IMR-90 (cell line): Measurements from ENCODE around the gene ANKLE2. TPM values are rescaled to one million over a fixed set of nuclear protein-coding genes. Genes with fewer than 3 reads are reported as not detected.

ENCODE experiments used
- ATAC-seq: fragments of 200-7000 bp; cut with Tn5 transposase; 2 replicates; pipeline ENCODE4 v1.9.1; 2020; ENCODE audit warnings: low read depth, mild to moderate bottlenecking, moderate library complexity
- BruUV-seq: library from RNA; stranded (reverse); fragments of 400-500 nt; replicated peaks from 2 replicates; lab custom pipeline; 2021; lab: Mats Ljungman, UMichigan
- CTCF ChIA-PET: fragments of 300-600 bp; formaldehyde crosslinking; extraction: SDS; loops from one replicate; lab custom pipeline; 2021; ENCODE audit warnings: antibody characterized with exemption; lab: Yijun Ruan, JAX
- POLR2A ChIA-PET: fragments of 300-600 bp; sonication (Branson Sonifier 250); formaldehyde crosslinking; loops from one replicate; lab custom pipeline; 2022; ENCODE audit warnings: antibody characterized with exemption; ENCODE audit not compliant: unreplicated experiment; lab: Charles Lee
- DNase-seq: peaks from one replicate; pipeline ENCODE4 v3.0.0; 2013
- H2AFZ ChIP-seq: replicated peaks from 2 replicates; pipeline ENCODE3; 2013; ENCODE audit warnings: low read length, mild to moderate bottlenecking; ENCODE audit not compliant: poor library complexity
- H2AK5ac ChIP-seq: 2 replicates; pipeline ENCODE4 v1.6.1; 2013; ENCODE audit warnings: low read depth, low read length, inconsistent platforms
- H2AK9ac ChIP-seq: replicated peaks from 2 replicates; pipeline ENCODE3; 2013; ENCODE audit warnings: mild to moderate bottlenecking, low read depth, low read length, moderate library complexity; ENCODE audit not compliant: poor library complexity
- H2BK120ac ChIP-seq: 2 replicates; pipeline ENCODE4 v1.6.1; 2013; ENCODE audit warnings: low read depth, low read length, inconsistent platforms
- H2BK15ac ChIP-seq: 3 replicates; pipeline ENCODE4 v1.6.1; 2013; ENCODE audit warnings: low read depth, low read length, inconsistent platforms
- H2BK20ac ChIP-seq: 2 replicates; pipeline ENCODE4 v1.6.1; 2013; ENCODE audit warnings: low read depth, mild to moderate bottlenecking, inconsistent platforms, low read length, moderate library complexity
- H2BK5ac ChIP-seq: 2 replicates; pipeline ENCODE4 v1.6.1; 2013; ENCODE audit warnings: mild to moderate bottlenecking, low read depth, low read length, inconsistent platforms; ENCODE audit not compliant: poor library complexity, severe bottlenecking
- H3K14ac ChIP-seq: replicated peaks from 2 replicates; pipeline ENCODE4 v1.6.1; 2013; ENCODE audit warnings: low read depth, low read length, inconsistent platforms
- H3K18ac ChIP-seq: 2 replicates; pipeline ENCODE4 v1.6.1; 2013; ENCODE audit warnings: low read depth, low read length, control low read depth
- H3K23ac ChIP-seq: 2 replicates; pipeline ENCODE4 v1.6.1; 2013; ENCODE audit warnings: low read depth, low read length, inconsistent platforms
- H3K27ac ChIP-seq: 2 replicates; pipeline ENCODE4 v1.5.1; 2013; ENCODE audit warnings: mild to moderate bottlenecking, control low read depth, low read length; ENCODE audit not compliant: insufficient read depth
- H3K27me3 ChIP-seq: 2 replicates; pipeline ENCODE4 v1.6.1; 2013; ENCODE audit warnings: low read length; ENCODE audit not compliant: control insufficient read depth, insufficient read depth
- H3K36me3 ChIP-seq: 2 replicates; pipeline ENCODE4 v1.6.1; 2013; ENCODE audit warnings: low read length, mixed read lengths; ENCODE audit not compliant: control insufficient read depth, insufficient read depth
- H3K4ac ChIP-seq: 2 replicates; pipeline ENCODE4 v1.6.1; 2013; ENCODE audit warnings: low read depth, low read length, inconsistent platforms
- H3K4me1 ChIP-seq: 2 replicates; pipeline ENCODE4 v1.6.1; 2013; ENCODE audit warnings: low read length, mixed read lengths; ENCODE audit not compliant: control insufficient read depth, insufficient read depth
- H3K4me2 ChIP-seq: 2 replicates; pipeline ENCODE4 v1.6.1; 2013; ENCODE audit warnings: low read depth, mild to moderate bottlenecking, control low read depth, low read length, moderate library complexity
- H3K4me3 ChIP-seq: 2 replicates; pipeline ENCODE4 v1.5.1; 2013; ENCODE audit warnings: low read depth, mild to moderate bottlenecking, control low read depth, low read length, moderate library complexity; ENCODE audit not compliant: insufficient read depth
- H3K56ac ChIP-seq: 2 replicates; pipeline ENCODE4 v1.6.1; 2013; ENCODE audit warnings: low read length, inconsistent platforms; ENCODE audit not compliant: insufficient read depth; ENCODE audit errors: extremely low read depth
- H3K79me1 ChIP-seq, 2 experiments: 2 replicates each; pipeline ENCODE4 v1.6.1; 2013; ENCODE audit warnings: low read length in 2 of 2, inconsistent platforms in 1 of 2, low read depth in 1 of 2
- H3K9ac ChIP-seq: 2 replicates; pipeline ENCODE4 v1.6.1; 2013; ENCODE audit warnings: low read depth, low read length, control low read depth
- H3K9me1 ChIP-seq: 2 replicates; pipeline ENCODE4 v1.6.1; 2013; ENCODE audit warnings: low read length, inconsistent platforms; ENCODE audit not compliant: insufficient read depth
- H3K9me3 ChIP-seq: 2 replicates; pipeline ENCODE4 v1.6.1; 2013; ENCODE audit warnings: low read length; ENCODE audit not compliant: control insufficient read depth, insufficient read depth
- H4K20me1 ChIP-seq: 2 replicates; pipeline ENCODE4 v1.6.1; 2013; ENCODE audit warnings: low read length, inconsistent platforms; ENCODE audit not compliant: insufficient read depth
- H4K5ac ChIP-seq: 2 replicates; pipeline ENCODE4 v1.6.1; 2013; ENCODE audit warnings: mild to moderate bottlenecking, low read depth, low read length, control low read depth
- H4K8ac ChIP-seq, 2 experiments: 2 replicates each; pipeline ENCODE4 v1.6.1; 2013; ENCODE audit warnings: low read depth in 2 of 2, low read length in 2 of 2, control low read depth in 1 of 2, inconsistent platforms in 1 of 2
- H4K91ac ChIP-seq: 2 replicates; pipeline ENCODE4 v1.6.1; 2013; ENCODE audit warnings: low read depth, low read length, inconsistent platforms; ENCODE audit not compliant: insufficient read depth
- BHLHE40 ChIP-seq: fragments of 150-350 bp; IDR thresholded peaks from 2 replicates; pipeline ENCODE4 v1.6.1; 2016; ENCODE audit warnings: mild to moderate bottlenecking, low read depth, low read length
- CEBPB ChIP-seq: IDR thresholded peaks from 2 replicates; pipeline ENCODE4 v1.6.1; 2012; ENCODE audit warnings: low read depth, low read length, improper control_type of control experiment
- CTCF ChIP-seq: conservative IDR thresholded peaks from 2 replicates; pipeline ENCODE4 v1.5.1; 2012; ENCODE audit warnings: mild to moderate bottlenecking, low read depth, low read length, improper control_type of control experiment
- FOS ChIP-seq: fragments of 150-350 bp; IDR thresholded peaks from 2 replicates; pipeline ENCODE4 v1.6.1; 2016; ENCODE audit warnings: low read depth, low read length
- MAFK ChIP-seq: IDR thresholded peaks from 2 replicates; pipeline ENCODE4 v1.6.1; 2012; ENCODE audit warnings: low read depth, low read length, improper control_type of control experiment
- MAZ ChIP-seq: IDR thresholded peaks from 2 replicates; pipeline ENCODE4 v1.6.1; 2012; ENCODE audit warnings: low read depth, mild to moderate bottlenecking, low read length, improper control_type of control experiment, moderate library complexity, borderline replicate concordance
- RAD21 ChIP-seq: IDR thresholded peaks from 2 replicates; pipeline ENCODE4 v1.6.1; 2012; ENCODE audit warnings: low read length, improper control_type of control experiment
- RCOR1 ChIP-seq: IDR thresholded peaks from 2 replicates; pipeline ENCODE4 v1.6.1; 2012; ENCODE audit warnings: mild to moderate bottlenecking, low read length, improper control_type of control experiment; ENCODE audit not compliant: insufficient replicate concordance
- USF2 ChIP-seq: fragments of 150-350 bp; IDR thresholded peaks from 2 replicates; pipeline ENCODE4 v1.6.1; 2017; ENCODE audit warnings: mild to moderate bottlenecking, antibody characterized with exemption, low read length, low read depth
- WGBS, 2 experiments: methylation state at CpG; one replicate each; pipeline versions ENCODE4 v1.1.5 to v1.1.7; 2013; ENCODE audit warnings: missing lambda C conversion rate in 2 of 2; ENCODE audit not compliant: insufficient read length in 1 of 2; ENCODE audit errors: extremely low coverage in 2 of 2; 5-methylcytosine and 5-hydroxymethylcytosine counted together
- dilution Hi-C: fragments of 300-500 bp; cut with HindIII; formaldehyde crosslinking; loops from one replicate; pipeline ENCODE4 v1.14.3; 2018; ENCODE audit warnings: low sequenced_read_pairs; ENCODE audit not compliant: unreplicated experiment
- in situ Hi-C: fragments of 300-500 bp; cut with MboI; formaldehyde crosslinking; loops from 3 replicates; pipeline ENCODE4 v1.14.3; 2019; ENCODE audit warnings: low sequenced_read_pairs, inconsistent platforms, mixed read lengths
- intact Hi-C: fragments of 100-400 bp; cut with micrococcal nuclease; formaldehyde crosslinking; loops from 2 replicates; pipeline ENCODE4 v1.10.0; 2022
- polyA plus RNA-seq, 3 experiments: library from polyadenylated mRNA; depleted of rRNA; stranded (reverse); fragments of >200 nt; gene quantifications; 2 replicates each; pipeline ENCODE4 v1.2.3, GENCODE V29; 2012; ENCODE audit warnings: low replicate concordance in 1 of 3
- total RNA-seq: library from RNA; depleted of rRNA; stranded (reverse); fragments of >200 nt; gene quantifications from 2 replicates; pipeline ENCODE4 v1.2.3, GENCODE V29; 2012

The ANKLE2 gene
- total and polyA plus RNA-seq, 2 of the 4 experiments (the other 2 are of a cell fraction), result 63.4 to 82.4 TPM

GRCh38 chr12:132797820-132798570 lies 36.4 kb upstream of the ANKLE2 start:
- Histone ChIP-seq H3K4me3 (no peak overlapping the region), H2BK120ac (no peak overlapping the region), H3K27ac (no peak overlapping the region), H2AK5ac (no peak overlapping the region), H3K23ac (no peak overlapping the region), H4K20me1 (peaks cover 47% of the 10 kb centered on the region), H3K56ac (no peak overlapping the region), H2BK15ac (no peak overlapping the region), H4K5ac (no peak overlapping the region), H3K4me2 (no peak overlapping the region), H3K9me3 (no peaks in the 10 kb centered on the region), H2AK9ac (no peak overlapping the region), H3K4ac (no peak overlapping the region), H4K8ac (no peak overlapping the region), H2AFZ (no peak overlapping the region), H3K36me3 (peaks cover 75% of the 10 kb centered on the region), H3K18ac (no peak overlapping the region), H4K91ac (no peak overlapping the region), H3K27me3 (no peaks in the 10 kb centered on the region), H3K14ac (no peak overlapping the region), H3K4me1 (no peaks in the 10 kb centered on the region), H3K9ac (no peak overlapping the region), H3K79me1 (peaks cover 13 to 55% of the 10 kb centered on the region in 2 experiments), H2BK20ac (no peak overlapping the region), H3K9me1 (no peaks in the 10 kb centered on the region), H2BK5ac (no peak overlapping the region)
- TF ChIP-seq MAZ (no peak), FOS (no peak), RCOR1 (no peak), MAFK (no peak), BHLHE40 (no peak), USF2 (no peak), RAD21 (no peak), CTCF (no peak), CEBPB (no peak)
- no peak for ATAC-seq
- CTCF ChIA-PET, result interaction anchor here (0.6 kb wide), 1 partner anchor 33 kb away, joined by 5 read pairs; no protein-coding TSS in a partner anchor
- dilution Hi-C loops, result no loop called here
- no TSS peak for BruUV-seq
- DNase-seq, result no peak
- in situ Hi-C loops, result no loop called here
- POLR2A ChIA-PET, result no interaction called here
- 94% methylated on average over 10 of the region's 24 CpGs; no CpG with 5 or more reads in 1 of the 2 experiments for WGBS, 2 experiments
- intact Hi-C loops, result no loop called here
